Measurements from ENCODE around the gene COX6A2.

COX6A2 gene

GRCh38 chr16:31390504-31391041, 37.6 kb downstream of the COX6A2 start:
- no peak for DNase-seq (ENCODE audit: low spot score)
- TF ChIP-seq CTCF (IDR thresholded peaks at IDR 0.05; ENCODE audit: extremely low read depth, insufficient read depth, missing control alignments): no peak
- in situ Hi-C loops (cut with MboI; ENCODE audit: low pct_unique_long_range_greater_than_20kb, low sequenced_read_pairs, unreplicated experiment): no loop called here

- TF ChIP-seq CTCF (IDR thresholded peaks at IDR 0.05; ENCODE audit: extremely low read depth, insufficient read depth, missing control alignments): no peak
- no peak for DNase-seq (ENCODE audit: low spot score)
- in situ Hi-C loops (cut with MboI; ENCODE audit: low pct_unique_long_range_greater_than_20kb, low sequenced_read_pairs, unreplicated experiment): no loop called here
These were observed 39.6 kb downstream of the COX6A2 start for GRCh38 chr16:31388535-31388934.

GRCh38 chr16:31386157-31386984, 41.8 kb downstream of the COX6A2 start:
- TF ChIP-seq CTCF (IDR thresholded peaks at IDR 0.05; ENCODE audit: extremely low read depth, insufficient read depth, missing control alignments): no peak
- peak; percentile 57 for DNase-seq (ENCODE audit: low spot score)
- in situ Hi-C loops (cut with MboI; ENCODE audit: low pct_unique_long_range_greater_than_20kb, low sequenced_read_pairs, unreplicated experiment): no loop called here

- TF ChIP-seq CTCF (IDR thresholded peaks at IDR 0.05; ENCODE audit: extremely low read depth, insufficient read depth, missing control alignments): no peak
- in situ Hi-C loops (cut with MboI; ENCODE audit: low pct_unique_long_range_greater_than_20kb, low sequenced_read_pairs, unreplicated experiment): no loop called here
These were observed 42.5 kb downstream of the COX6A2 start for GRCh38 chr16:31385680-31386079.

GRCh38 chr16:31382485-31383161, 45.5 kb downstream of the COX6A2 start:
- in situ Hi-C loops (cut with MboI; ENCODE audit: low pct_unique_long_range_greater_than_20kb, low sequenced_read_pairs, unreplicated experiment): no loop called here
- TF ChIP-seq CTCF (IDR thresholded peaks at IDR 0.05; ENCODE audit: extremely low read depth, insufficient read depth, missing control alignments): peak; percentile 92
- DNase-seq (ENCODE audit: low spot score): peak; percentile 80

More at GRCh38 chr16:31385680-31386079, 42.5 kb downstream of the COX6A2 start:
- no peak for DNase-seq (ENCODE audit: low spot score)

- no peak for DNase-seq (ENCODE audit: low spot score)
- no peak for TF ChIP-seq CTCF (IDR thresholded peaks at IDR 0.05; ENCODE audit: extremely low read depth, insufficient read depth, missing control alignments)
- in situ Hi-C loops (cut with MboI; ENCODE audit: low pct_unique_long_range_greater_than_20kb, low sequenced_read_pairs, unreplicated experiment): no loop called here
These were observed 48.0 kb downstream of the COX6A2 start for GRCh38 chr16:31380201-31380600.

All from GM13977 (cell line).